C4-2B (cell line): ENCODE measurements around the gene CXCR4.

Source experiments
- H3K27ac ChIP-seq: fragments of 450-650 bp; 2 replicates; pipeline ENCODE4 v1.5.1; 2017
- CTCF ChIP-seq: fragments of 450-650 bp; conservative IDR thresholded peaks from 2 replicates; pipeline ENCODE4 v1.5.1; 2017; ENCODE audit warnings: mild to moderate bottlenecking
- ZFX ChIP-seq: fragments of 450-650 bp; IDR thresholded peaks from 2 replicates; pipeline ENCODE4 v1.6.1; 2017

CXCR4 gene

GRCh38 chr2:136069773-136070172 lies 48.2 kb downstream of the CXCR4 start:
- no peak for TF ChIP-seq CTCF
- TF ChIP-seq ZFX, result no peak
- no peak overlapping the region for H3K27ac ChIP-seq

GRCh38 chr2:136068581-136069227 lies 49.2 kb downstream of the CXCR4 start:
- H3K27ac ChIP-seq, result no peak overlapping the region
- no peak for TF ChIP-seq CTCF
- no peak for TF ChIP-seq ZFX

GRCh38 chr2:136067897-136068580 lies 49.9 kb downstream of the CXCR4 start:
- no peak for TF ChIP-seq ZFX
- TF ChIP-seq CTCF, result no peak
- no peak overlapping the region for H3K27ac ChIP-seq

GRCh38 chr2:136067459-136067858 lies 50.5 kb downstream of the CXCR4 start:
- no peak for TF ChIP-seq ZFX
- TF ChIP-seq CTCF, result no peak
- H3K27ac ChIP-seq, result no peak overlapping the region

- no peak for TF ChIP-seq ZFX
- TF ChIP-seq CTCF, result no peak
- no peak overlapping the region for H3K27ac ChIP-seq
Observed at GRCh38 chr2:136065907-136066306, 52.0 kb downstream of the CXCR4 start.

GRCh38 chr2:136065384-136065783 lies 52.6 kb downstream of the CXCR4 start:
- TF ChIP-seq CTCF, result no peak
- TF ChIP-seq ZFX, result no peak
- no peak overlapping the region for H3K27ac ChIP-seq
